Amygdala (tissue), 56 donors: ENCODE results near the gene CCDC12.

ENCODE experiments used
- DNase-seq, 56 donors: peaks; one replicate each; lab custom pipeline; 2025; lab: John Stamatoyannopoulos, UW

Gene CCDC12

GRCh38 chr3:46976326-46977190, at the start of gene CCDC12:
TSS of gene CCDC12 (minus strand) at chr3:46976745. CDS start at chr3:46976732, 13 bp downstream.
- peak; percentile 69 to 100 (median 97) for DNase-seq

DNA sequence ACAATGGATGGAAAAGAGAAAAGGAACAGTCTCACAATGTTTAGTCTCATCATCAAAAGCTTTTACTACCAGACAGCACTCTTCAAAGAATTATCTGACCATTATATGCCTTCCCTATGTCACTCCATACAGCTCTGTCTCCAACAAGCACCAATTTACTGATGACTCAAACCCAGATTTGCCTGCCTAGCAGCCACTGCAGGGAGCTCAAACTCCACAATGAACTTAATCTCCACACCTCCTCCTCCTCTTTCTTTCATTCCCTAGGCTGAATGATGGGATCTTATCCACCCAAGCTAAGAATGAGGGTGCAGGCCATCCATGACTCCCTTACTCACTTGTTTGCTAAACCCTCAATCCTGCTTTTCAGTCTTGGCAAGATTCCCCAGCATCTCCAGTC, 48.4 kb upstream of the CCDC12 start:
- DNase-seq = peak in 1 of 56 donors; percentile 11

- DNase-seq = no peak
These were observed 46.1 kb upstream of the CCDC12 start for GRCh38 chr3:47022641-47023071.

DNA sequence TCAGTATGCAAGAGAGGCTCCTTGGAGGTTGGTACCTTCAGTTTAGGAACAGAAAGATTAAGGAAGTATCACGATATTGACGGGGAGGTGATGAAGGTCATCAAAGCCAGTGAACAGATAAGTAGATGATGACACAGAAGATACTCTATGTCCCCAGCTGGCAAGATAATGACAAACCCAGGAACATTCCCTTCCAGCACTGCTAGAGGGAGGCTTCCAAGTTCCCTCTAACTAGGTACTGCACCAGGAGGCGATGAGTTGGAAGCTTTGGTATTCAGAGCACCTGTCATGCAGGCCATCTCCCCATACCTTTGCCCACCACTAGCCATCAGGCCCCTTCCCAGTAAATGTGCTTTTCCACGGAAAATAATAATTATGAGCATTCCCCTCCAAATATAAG, 43.8 kb upstream of the CCDC12 start:
- no peak for DNase-seq

- DNase-seq = no peak
These were observed 42.7 kb upstream of the CCDC12 start for GRCh38 chr3:47019201-47019600.

DNA sequence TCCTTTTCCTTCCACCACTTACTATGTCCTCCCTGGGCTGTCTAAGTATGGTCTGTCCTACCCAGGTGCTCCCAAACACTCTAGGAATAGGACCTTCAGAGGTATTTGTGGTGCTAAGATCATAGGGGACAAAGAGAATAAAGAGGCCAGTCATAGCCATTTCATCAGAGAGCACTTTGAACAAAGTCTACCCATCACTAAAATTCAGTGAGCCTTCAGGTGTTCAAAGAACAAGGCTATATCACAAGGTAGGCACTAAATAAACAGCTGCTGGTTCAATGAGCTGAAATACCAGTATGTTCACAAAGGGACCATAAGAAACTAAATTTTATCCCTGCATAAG, 41.7 kb upstream of the CCDC12 start:
- no peak for DNase-seq

DNA sequence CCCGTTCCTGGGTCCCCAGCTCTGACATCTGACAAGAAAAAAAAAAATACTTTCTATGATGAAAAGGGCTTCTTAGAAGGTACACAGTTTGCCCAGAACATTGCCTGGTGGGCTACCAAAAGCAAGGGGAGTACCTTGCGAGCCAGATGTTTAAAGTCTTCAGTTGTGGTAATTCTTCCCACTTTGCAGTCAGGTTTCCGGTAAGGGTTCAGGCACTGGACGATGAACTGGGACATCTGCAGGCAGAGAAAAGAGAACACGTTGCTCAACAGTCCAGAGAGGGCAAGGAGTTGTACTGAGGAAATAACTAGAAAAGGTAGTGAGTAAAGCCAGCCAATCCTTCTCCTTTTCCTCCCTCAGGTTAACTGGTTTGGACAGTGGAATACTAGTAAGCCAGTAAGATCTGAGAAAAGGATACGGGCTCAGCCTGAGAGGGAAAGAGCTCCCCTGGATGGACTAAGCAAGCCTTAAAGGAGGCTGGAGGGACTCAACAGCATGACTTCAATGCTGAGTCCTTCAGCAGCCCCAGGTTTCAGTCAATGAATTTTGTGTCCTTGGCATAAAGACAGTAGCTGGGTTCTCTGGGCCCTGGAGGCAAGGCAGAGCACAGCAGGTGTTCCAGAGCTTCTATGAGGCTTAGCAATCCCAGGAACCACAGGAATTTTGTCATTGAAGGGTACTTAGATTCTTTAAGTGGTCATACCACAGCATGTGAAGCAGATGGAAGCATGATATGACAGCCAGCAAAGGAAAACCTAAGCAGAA, 41.1 kb upstream of the CCDC12 start:
- DNase-seq = no peak

DNA sequence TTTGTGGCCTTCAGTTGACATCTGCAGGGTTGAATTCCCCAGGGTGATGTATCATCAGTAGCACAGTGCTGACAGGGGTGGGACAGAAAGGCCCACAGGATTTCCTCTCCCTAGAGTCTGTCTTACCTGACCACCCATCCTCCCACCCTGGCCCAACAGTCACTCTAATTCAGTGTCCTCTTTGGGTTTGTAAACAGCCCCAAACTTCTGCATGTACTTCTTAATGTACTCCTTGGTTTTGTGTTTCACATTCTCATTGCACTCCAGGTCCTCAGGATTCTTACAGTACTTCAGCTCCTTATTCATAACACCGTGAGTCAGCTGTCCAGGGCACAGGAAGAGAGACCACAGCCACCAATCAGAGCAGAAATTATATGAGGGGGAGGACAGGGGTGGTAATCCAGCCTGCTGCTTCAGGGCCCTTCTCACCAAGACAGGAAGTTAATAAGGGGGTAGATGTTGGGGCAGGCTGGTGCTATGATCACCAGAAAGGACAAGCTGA, 40.4 kb upstream of the CCDC12 start:
- no peak for DNase-seq

- DNase-seq = no peak
These were observed 39.8 kb upstream of the CCDC12 start for GRCh38 chr3:47016086-47016933.

- DNase-seq = no peak
These were observed 38.6 kb upstream of the CCDC12 start for GRCh38 chr3:47015151-47015550.

DNA sequence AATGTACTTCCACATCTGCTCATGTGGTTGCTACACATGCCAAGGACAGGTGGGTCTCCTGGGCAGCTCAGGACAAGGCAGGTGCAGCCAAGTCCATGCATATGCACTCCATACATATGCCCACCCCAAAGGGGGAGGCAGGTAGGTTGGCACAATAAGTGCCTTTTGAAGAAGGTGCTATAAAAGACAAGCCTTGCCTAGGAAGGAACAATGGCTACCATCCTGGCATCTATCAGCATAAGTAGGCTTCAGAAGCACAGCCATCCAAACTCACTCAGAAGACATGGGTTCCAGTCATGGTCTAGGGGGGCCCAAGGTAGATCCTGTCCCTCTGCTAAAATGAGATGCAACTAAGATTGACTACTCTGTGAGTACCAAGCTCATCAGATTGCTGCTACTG, 37.5 kb upstream of the CCDC12 start:
- DNase-seq = no peak

DNA sequence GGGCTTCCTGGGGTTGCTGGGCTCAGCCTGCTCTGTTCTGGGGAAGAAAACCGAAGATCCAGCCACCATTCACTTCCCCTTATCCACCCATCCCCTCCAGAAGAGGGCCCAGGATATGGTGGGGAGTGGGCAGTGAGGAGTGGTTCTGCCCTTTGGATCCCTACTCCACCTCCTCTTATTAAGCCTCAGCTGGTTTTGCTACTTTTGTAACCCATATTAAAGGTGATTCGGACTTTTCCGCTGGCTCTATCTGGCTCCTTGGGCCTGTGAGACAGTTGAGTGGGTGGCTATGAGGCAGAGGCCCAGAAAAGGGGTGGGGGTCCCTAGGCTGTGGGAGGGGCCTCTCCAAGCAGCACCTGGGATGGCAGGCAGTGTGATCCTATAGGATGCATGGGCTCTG, 36.7 kb upstream of the CCDC12 start:
- no peak for DNase-seq

GRCh38 chr3:47012342-47013230, 36.0 kb upstream of the CCDC12 start:
- DNase-seq = no peak

DNA sequence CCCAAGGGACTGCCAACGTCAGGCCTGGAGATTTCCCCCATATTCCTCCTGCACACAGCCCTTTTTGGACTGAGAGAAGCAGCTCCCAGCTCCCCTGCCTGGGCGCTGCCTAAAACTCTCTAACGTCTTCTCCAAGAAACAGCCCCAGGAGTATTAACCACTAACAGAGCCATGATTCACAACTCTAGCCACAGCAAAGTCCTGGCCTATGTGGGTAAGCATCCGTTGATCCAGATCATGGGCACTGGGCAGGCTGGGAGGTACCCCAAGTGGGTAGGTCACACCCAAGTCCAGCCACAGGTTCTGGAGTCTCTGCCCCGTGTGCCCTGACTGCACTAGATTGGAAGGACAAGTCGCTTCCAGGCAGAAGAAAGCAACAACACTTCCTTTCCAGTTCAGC, 34.8 kb upstream of the CCDC12 start:
- no peak for DNase-seq

- DNase-seq = no peak
These were observed 34.4 kb upstream of the CCDC12 start for GRCh38 chr3:47010910-47011309.

GRCh38 chr3:47010111-47010712, 33.7 kb upstream of the CCDC12 start:
- no peak for DNase-seq

DNA sequence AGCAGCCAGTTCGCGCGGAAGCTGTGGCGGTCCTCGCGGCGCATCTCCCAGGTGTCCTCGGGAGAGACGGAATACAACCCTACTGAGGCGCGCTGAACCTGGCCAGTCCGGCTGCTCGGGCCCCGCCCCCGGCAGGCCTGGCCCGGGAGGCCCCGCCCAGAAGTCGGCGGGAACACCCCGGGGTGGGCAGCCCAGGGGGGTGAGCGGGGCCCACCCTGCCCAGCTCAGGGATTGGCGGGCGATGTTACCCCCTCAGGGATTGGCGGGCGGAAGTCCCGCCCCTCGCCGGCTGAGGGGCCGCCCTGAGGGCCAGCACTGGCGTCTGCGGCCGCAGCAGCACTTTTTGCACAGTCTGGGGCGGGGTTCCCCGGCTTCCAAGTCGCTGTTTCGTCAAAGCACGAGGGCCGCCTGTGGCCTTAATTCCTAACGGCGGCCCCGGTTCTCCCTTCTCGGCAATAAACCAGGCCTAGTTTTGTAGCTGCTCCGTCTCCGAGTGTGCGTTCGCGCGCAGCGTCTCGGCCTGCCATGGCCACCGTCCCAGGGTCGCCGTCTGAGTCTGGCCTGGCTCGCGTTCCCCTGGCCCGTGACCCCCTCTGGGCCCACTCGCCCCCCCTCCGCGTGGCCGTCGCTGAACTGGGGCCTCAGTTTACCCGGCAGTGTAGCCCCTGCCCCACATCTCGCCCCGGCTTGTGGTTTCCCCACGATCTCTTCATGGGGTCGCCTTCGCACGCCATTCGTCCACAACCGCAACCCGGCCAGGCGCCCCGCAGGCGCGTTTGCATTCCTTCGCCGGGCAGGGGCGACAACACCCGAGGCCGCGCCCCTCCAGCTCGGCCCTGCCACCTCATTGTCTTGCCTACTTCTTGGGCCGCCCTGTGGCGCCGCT, 32.9 kb upstream of the CCDC12 start:
- DNase-seq = peak; percentile 38 to 93 (median 82)

DNA sequence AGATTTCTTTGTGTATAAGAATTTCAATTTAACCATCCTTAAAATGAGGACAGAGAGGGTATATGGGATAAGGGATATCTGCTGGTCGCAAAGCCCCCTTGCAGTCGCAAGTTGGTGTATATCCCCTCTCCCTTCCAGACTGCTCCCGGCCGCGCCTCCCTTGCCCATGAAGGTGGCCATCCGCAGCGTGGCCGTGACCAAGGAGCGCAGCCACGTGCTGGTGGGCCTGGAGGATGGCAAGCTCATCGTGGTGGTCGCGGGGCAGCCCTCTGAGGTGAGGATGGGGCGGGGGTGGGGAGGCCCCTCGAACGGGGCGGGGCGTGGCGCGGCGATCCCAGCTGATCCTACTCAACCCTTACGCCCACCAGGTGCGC, 32.3 kb upstream of the CCDC12 start:
- DNase-seq = no peak
